K562 (cell line): Measurements from ENCODE around the gene SUMF2. TPM values are rescaled to one million over a fixed set of nuclear protein-coding genes. Genes with fewer than 3 reads are reported as not detected.

ENCODE experiments used
- ATAC-seq: fragments of 200-7000 bp; cut with Tn5 transposase; 3 replicates; pipeline ENCODE4 v1.9.1; 2020; ENCODE audit warnings: moderate library complexity
- BruUV-seq: library from RNA; stranded (reverse); fragments of 400-500 nt; replicated peaks from 2 replicates; lab custom pipeline; 2021; lab: Mats Ljungman, UMichigan
- CTCF ChIA-PET: fragments of 300-600 bp; formaldehyde crosslinking; extraction: SDS; loops from one replicate; lab custom pipeline; 2021; ENCODE audit warnings: low intra/inter-chr PET ratio; lab: Yijun Ruan, JAX
- POLR2A ChIA-PET: fragments of 300-600, 350-650 bp; sonication (Branson Sonifier 250); formaldehyde crosslinking; extraction: SDS; loops from one replicate; lab custom pipeline; 2021; ENCODE audit warnings: antibody characterized with exemption, inconsistent platforms; lab: Yijun Ruan, JAX
- DNase-seq, 4 experiments: peaks; one replicate each; pipeline versions ENCODE4 v3.0.0 to v3.0.0-alpha.2; 2011 to 2018; ENCODE audit warnings: low spot score in 3 of 4, mixed read lengths in 3 of 4; ENCODE audit errors: extremely low read depth in 1 of 4
- FAIRE-seq: peaks from 2 replicates; lab custom pipeline; 2011; peaks lifted over from hg19 to GRCh38; lab: Jason Lieb, UNC
- H2AFZ ChIP-seq: 2 replicates; pipeline ENCODE4 v1.6.0; 2011; ENCODE audit warnings: low read depth, low read length, control low read depth, inconsistent platforms
- H3K27ac ChIP-seq: fragments of 200-600 bp; 3 replicates; pipeline ENCODE4 v1.8.0; 2011; ENCODE audit warnings: low read depth, mild to moderate bottlenecking, control low read depth, inconsistent platforms, low read length, moderate library complexity, mixed read lengths; ENCODE audit errors: extremely low read depth
- H3K27me3 ChIP-seq, 2 experiments: fragments of 300-600 bp in 1 of 2; 2 replicates in 1 of 2; 3 replicates in 1 of 2; pipeline versions ENCODE4 v1.6.0 to v1.8.0; 2011; ENCODE audit warnings: inconsistent platforms in 2 of 2, low read length in 2 of 2, mild to moderate bottlenecking in 1 of 2, mixed read lengths in 1 of 2, moderate library complexity in 1 of 2; ENCODE audit not compliant: control insufficient read depth in 2 of 2, insufficient read depth in 2 of 2
- H3K36me3 ChIP-seq: fragments of 300-600 bp; 3 replicates; pipeline ENCODE4 v1.8.0; 2011; ENCODE audit warnings: mild to moderate bottlenecking, low read length, inconsistent platforms; ENCODE audit not compliant: control insufficient read depth, insufficient read depth
- H3K4me1 ChIP-seq, 2 experiments: fragments of 200-600 bp in 1 of 2; replicated peaks in 1 of 2; 2 replicates in 1 of 2; 3 replicates in 1 of 2; pipeline versions ENCODE4 v1.5.1 to v1.8.0; 2011; ENCODE audit warnings: inconsistent platforms in 2 of 2, low read length in 2 of 2, mild to moderate bottlenecking in 1 of 2, mixed read lengths in 1 of 2, moderate library complexity in 1 of 2; ENCODE audit not compliant: control insufficient read depth in 2 of 2, insufficient read depth in 2 of 2
- H3K4me2 ChIP-seq: 2 replicates; pipeline ENCODE4 v1.6.1; 2011; ENCODE audit warnings: low read length, control low read depth, inconsistent platforms, mixed read lengths; ENCODE audit not compliant: insufficient read depth
- H3K4me3 ChIP-seq: fragments of 200-600 bp; sonication (generic), shearing (Covaris generic); 2 replicates; pipeline ENCODE4 v1.5.1; 2016; ENCODE audit warnings: control low read depth, inconsistent platforms
- H3K79me2 ChIP-seq: fragments of 200-600 bp; 3 replicates; pipeline ENCODE4 v1.8.0; 2011; ENCODE audit warnings: low read length, inconsistent platforms; ENCODE audit not compliant: control insufficient read depth, insufficient read depth
- H3K9ac ChIP-seq, 2 experiments: 2 replicates each; pipeline versions ENCODE4 v1.6.0 to v1.6.1; 2011; ENCODE audit warnings: low read depth in 2 of 2, low read length in 2 of 2, control low read depth in 1 of 2, inconsistent platforms in 1 of 2, mild to moderate bottlenecking in 1 of 2, mixed read lengths in 1 of 2; ENCODE audit not compliant: insufficient read depth in 1 of 2
- H3K9me1 ChIP-seq: one replicate; pipeline ENCODE4 v1.6.0; 2011; ENCODE audit warnings: inconsistent platforms, mild to moderate bottlenecking, low read length, moderate library complexity; ENCODE audit not compliant: control insufficient read depth, insufficient read depth
- H3K9me3 ChIP-seq: replicated peaks from 2 replicates; pipeline ENCODE4 v1.5.1; 2011; ENCODE audit warnings: low read depth, low read length, inconsistent platforms; ENCODE audit not compliant: control insufficient read depth, insufficient read depth
- H4K20me1 ChIP-seq: replicated peaks from 2 replicates; pipeline ENCODE4 v1.6.1; 2011; ENCODE audit warnings: low read length, inconsistent platforms, mixed read lengths; ENCODE audit not compliant: control insufficient read depth, insufficient read depth
- FIP1L1 ChIP-seq: fragments of 200-400 bp; formaldehyde crosslinking; IDR thresholded peaks from 2 replicates; pipeline ENCODE4 v1.6.1; 2018; ENCODE audit warnings: mild to moderate bottlenecking, low read depth, low read length; ENCODE audit not compliant: poor library complexity, severe bottlenecking
- FOXA3 ChIP-seq, 2 experiments: fragments of 450-650 bp in 1 of 2; sonication (generic) in 1 of 2; formaldehyde crosslinking; IDR thresholded peaks in 1 of 2; conservative IDR thresholded peaks in 1 of 2; 2 replicates each; pipeline versions ENCODE4 v1.4.0 to v1.8.0; 2020 to 2022; ENCODE audit warnings: mild to moderate bottlenecking in 2 of 2, missing genetic modification reagents in 1 of 2
- GTF2F1 ChIP-seq: IDR thresholded peaks from 2 replicates; pipeline ENCODE4 v1.6.1; 2011; ENCODE audit warnings: low read depth, low read length, improper control_type of control experiment
- IFI16 ChIP-seq: fragments of 250-450 bp; sonication (Bioruptor Pico); IDR thresholded peaks from 2 replicates; pipeline ENCODE4 v2.1.2; 2022; ENCODE audit warnings: mild to moderate bottlenecking, inconsistent platforms
- MCM7 ChIP-seq, 2 experiments: fragments of 450-650 bp; IDR thresholded peaks; 2 replicates each; pipeline ENCODE4 v1.6.1; 2016 to 2018
- MED1 ChIP-seq: sonication (generic); formaldehyde crosslinking; IDR thresholded peaks from 2 replicates; pipeline ENCODE4 v1.8.1; 2023; ENCODE audit warnings: missing genetic modification reagents, borderline replicate concordance
- NEUROD1 ChIP-seq: fragments of 150-350 bp; IDR thresholded peaks from 2 replicates; pipeline ENCODE4 v1.6.1; 2014; ENCODE audit warnings: borderline replicate concordance, low read length, low read depth; ENCODE audit not compliant: partially characterized antibody
- PTTG1 ChIP-seq: fragments of 450-650 bp; IDR thresholded peaks from 2 replicates; pipeline ENCODE4 v1.6.1; 2016; ENCODE audit warnings: low read depth, mild to moderate bottlenecking, missing genetic modification characterization, missing compliant biosample characterization
- RBFOX2 ChIP-seq: fragments of 200-400 bp; formaldehyde crosslinking; IDR thresholded peaks from 2 replicates; pipeline ENCODE4 v1.6.1; 2017; ENCODE audit warnings: low read depth, mild to moderate bottlenecking, low read length, moderate library complexity
- SOX6 ChIP-seq: fragments of 450-650 bp; IDR thresholded peaks from 2 replicates; pipeline ENCODE4 v1.6.1; 2014; ENCODE audit warnings: mild to moderate bottlenecking
- TEAD4 ChIP-seq, 2 experiments: sonication (generic) in 1 of 2; formaldehyde crosslinking in 1 of 2; IDR thresholded peaks; 2 replicates each; pipeline versions ENCODE4 v1.6.1 to v1.8.0; 2012 to 2022; ENCODE audit warnings: borderline replicate concordance in 1 of 2, inconsistent platforms in 1 of 2, low read length in 1 of 2, mild to moderate bottlenecking in 1 of 2, missing genetic modification reagents in 1 of 2
- U2AF1 ChIP-seq: fragments of 200-400 bp; formaldehyde crosslinking; optimal IDR thresholded peaks from 2 replicates; pipeline ENCODE3; 2017; ENCODE audit warnings: mild to moderate bottlenecking, low read depth, low read length, moderate library complexity
- YBX1 ChIP-seq: fragments of 450-650 bp; IDR thresholded peaks from 2 replicates; pipeline ENCODE4 v1.7.1; 2016; ENCODE audit warnings: mild to moderate bottlenecking
- ZEB2 ChIP-seq: fragments of 450-650 bp; IDR thresholded peaks from 2 replicates; pipeline ENCODE4 v1.6.1; 2016
- ZNF384 ChIP-seq: IDR thresholded peaks from 2 replicates; pipeline ENCODE4 v1.6.1; 2012; ENCODE audit warnings: low read depth, low read length, improper control_type of control experiment
- ZNF76 ChIP-seq: fragments of 250-450 bp; sonication (Bioruptor Pico); IDR thresholded peaks from 2 replicates; pipeline ENCODE4 v1.4.0; 2020; ENCODE audit warnings: mild to moderate bottlenecking, moderate library complexity, borderline replicate concordance
- WGBS: fragments of 100-300 bp; shearing (Covaris generic); methylation state at CpG from one replicate; pipeline ENCODE4 v1.1.6; 2016; ENCODE audit warnings: low coverage, mixed read lengths; ENCODE audit not compliant: insufficient coverage; ENCODE audit errors: missing lambda C conversion rate; 5-methylcytosine and 5-hydroxymethylcytosine counted together
- in situ Hi-C: fragments of 300-500 bp; cut with MboI; formaldehyde crosslinking; loops from 4 replicates; pipeline ENCODE4 v1.15.0; 2018; ENCODE audit warnings: inconsistent platforms, mixed read lengths
- intact Hi-C: fragments of 100-400 bp; cut with micrococcal nuclease; formaldehyde crosslinking; loops from 2 replicates; pipeline ENCODE4 v1.14.2; 2022
- polyA plus RNA-seq, 8 experiments: library from polyadenylated mRNA; depleted of rRNA in 4 of 8; stranded (reverse) in 5 of 8; unstranded in 3 of 8; fragments of >200 nt; fragmentation: Nextera tagmentation in 2 of 8; fragmentation: Illumina TruSeq in 1 of 8; extraction: Ambion mirVana in 2 of 8; extraction: Trizol in 1 of 8; gene quantifications; 2 replicates each; pipeline versions ENCODE4 v1.2.1 to v1.2.3, GENCODE V29; 2011 to 2014; ENCODE audit warnings: inconsistent platforms in 1 of 8, missing spikeins in 1 of 8
- total RNA-seq, 7 experiments: library from RNA; depleted of rRNA in 6 of 7; stranded (reverse); fragments of >200 nt in 6 of 7; fragmentation: Illumina TruSeq in 2 of 7; extraction: Trizol in 2 of 7; gene quantifications; 2 replicates each; pipeline versions ENCODE4 v1.2.1 to v1.2.3, GENCODE V29; 2011 to 2021; ENCODE audit warnings: low replicate concordance in 1 of 7
- TF ChIP-seq, protein P1 (sequence below): fragments of 450-650 bp; IDR thresholded peaks from 2 replicates; pipeline ENCODE4 v1.6.1; 2014; ENCODE audit warnings: low read depth, mild to moderate bottlenecking, moderate library complexity, borderline replicate concordance
- TF ChIP-seq, protein P2 (sequence below): fragments of 250-450 bp; sonication (Bioruptor Pico); IDR thresholded peaks from 2 replicates; pipeline ENCODE4 v1.8.0; 2022; ENCODE audit warnings: moderate library complexity, mild to moderate bottlenecking, inconsistent platforms
- TF ChIP-seq, protein P3 (sequence below): sonication (generic); formaldehyde crosslinking; IDR thresholded peaks from 2 replicates; pipeline ENCODE4 v1.8.1; 2023; ENCODE audit warnings: mild to moderate bottlenecking, missing genetic modification reagents

Gene SUMF2
- total and polyA plus RNA-seq, 9 of the 15 experiments (the other 6 are each of a cell fraction or from before 2014, with no cell fraction given), result 39.0 to 113 (median 67.7) TPM

DNA sequence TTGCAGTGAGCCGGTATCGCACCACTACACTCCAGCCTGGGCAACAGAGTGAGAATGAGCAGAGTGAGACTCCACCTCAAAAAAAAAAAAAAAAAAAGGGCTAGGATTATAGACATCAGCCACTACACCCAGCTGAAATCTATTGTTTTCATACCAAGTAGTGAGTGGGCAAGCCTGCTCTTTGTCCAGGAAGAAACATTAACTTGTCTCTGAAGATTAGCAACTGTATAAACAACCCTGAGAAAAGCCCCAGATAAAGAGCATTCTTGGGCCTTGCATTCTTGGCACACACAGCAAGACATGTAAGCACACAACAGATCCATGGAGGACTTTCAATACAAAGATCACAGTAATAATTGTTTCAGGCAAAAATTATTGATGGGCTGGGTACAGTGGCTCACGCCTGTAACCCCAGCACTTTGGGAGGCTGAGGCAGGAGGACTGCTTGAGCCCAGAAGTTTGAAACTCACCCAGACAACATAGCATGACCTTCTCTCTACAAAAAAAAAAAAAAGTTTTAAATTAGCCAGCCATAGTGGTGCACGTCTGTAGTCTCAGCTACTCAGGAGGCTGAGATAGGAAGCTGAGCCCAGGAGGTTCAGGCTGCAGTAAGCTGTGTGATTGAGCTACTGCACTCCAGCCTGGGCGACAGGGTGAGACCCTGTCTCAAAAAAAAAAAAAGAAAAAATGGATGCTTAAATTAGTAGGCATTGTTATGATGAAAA, 17.2 kb upstream of the SUMF2 start:
- Histone ChIP-seq H4K20me1 (no peaks in the 10 kb centered on the region), H3K9me3 (no peaks in the 10 kb centered on the region), H3K4me3 (no peak overlapping the region), H3K4me1 (peaks cover 12 to 18% of the 10 kb centered on the region in 2 experiments; a peak in 4 of 5 replicates), H3K9ac (peak overlapping the region in 1 of 2 experiments; percentile 28; a peak in 1 of 4 replicates), H3K27ac (peak overlapping the region; percentile 49; the same call in 2 of the 3 replicates), H3K36me3 (peaks cover 6% of the 10 kb centered on the region; the same call in 1 of the 3 replicates), H3K27me3 (no peaks in the 10 kb centered on the region), H2AFZ (no peak overlapping the region), H3K79me2 (peaks cover 31% of the 10 kb centered on the region), H3K9me1 (no peaks in the 10 kb centered on the region), H3K4me2 (no peak overlapping the region)
- ChIA-PET POLR2A (interaction anchor here (1.5 kb wide), 1 partner anchor 16 kb away, joined by 3 read pairs; no protein-coding TSS in a partner anchor), CTCF (no interaction called here)
- FAIRE-seq (no peak), ATAC-seq (no peak), DNase-seq (no peak)
- BruUV-seq, result no TSS peak
- intact Hi-C loops (no loop called here), in situ Hi-C loops (no loop called here)
- 44% methylated on average over 4 of the region's 5 CpGs for WGBS
- no peak for TF ChIP-seq YBX1
- TF ChIP-seq FOXA3 (CRISPR knock-in tag; conservative IDR thresholded peaks at IDR 0.05 in 1 of 2, IDR thresholded peaks at IDR 0.05 in 1 of 2), result 0 out of 4 replicates have a peak, but pooled peaks of 1 of the 2 experiments have one; percentile 36
- TF ChIP-seq IFI16 (CRISPR knock-in tag), result no peak
- TF ChIP-seq U2AF1, result no peak
- no peak for TF ChIP-seq ZEB2
- no peak for TF ChIP-seq ZNF76 (CRISPR knock-in tag)
- no peak for TF ChIP-seq TEAD4 (IDR thresholded peaks at IDR 0.05; ENCODE audit: low read length)
- no peak for TF ChIP-seq TEAD4 (CRISPR knock-in tag; IDR thresholded peaks at IDR 0.05; ENCODE audit: borderline replicate concordance)
- TF ChIP-seq PTTG1 (tag), result no peak
- TF ChIP-seq SOX6, result peak; percentile 55; the same call in 1 of the 2 replicates
- no peak for TF ChIP-seq MED1 (CRISPR knock-in tag)
- TF ChIP-seq RBFOX2, result no peak
- TF ChIP-seq FIP1L1, result no peak
- TF ChIP-seq, protein P1, sequence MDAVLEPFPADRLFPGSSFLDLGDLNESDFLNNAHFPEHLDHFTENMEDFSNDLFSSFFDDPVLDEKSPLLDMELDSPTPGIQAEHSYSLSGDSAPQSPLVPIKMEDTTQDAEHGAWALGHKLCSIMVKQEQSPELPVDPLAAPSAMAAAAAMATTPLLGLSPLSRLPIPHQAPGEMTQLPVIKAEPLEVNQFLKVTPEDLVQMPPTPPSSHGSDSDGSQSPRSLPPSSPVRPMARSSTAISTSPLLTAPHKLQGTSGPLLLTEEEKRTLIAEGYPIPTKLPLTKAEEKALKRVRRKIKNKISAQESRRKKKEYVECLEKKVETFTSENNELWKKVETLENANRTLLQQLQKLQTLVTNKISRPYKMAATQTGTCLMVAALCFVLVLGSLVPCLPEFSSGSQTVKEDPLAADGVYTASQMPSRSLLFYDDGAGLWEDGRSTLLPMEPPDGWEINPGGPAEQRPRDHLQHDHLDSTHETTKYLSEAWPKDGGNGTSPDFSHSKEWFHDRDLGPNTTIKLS, result no peak
- no peak for TF ChIP-seq GTF2F1
- no peak for TF ChIP-seq MCM7 (IDR thresholded peaks at IDR 0.05)
- 0 out of 2 replicates have a peak, but pooled peaks have one; percentile 9 for TF ChIP-seq ZNF384
- TF ChIP-seq, protein P2, sequence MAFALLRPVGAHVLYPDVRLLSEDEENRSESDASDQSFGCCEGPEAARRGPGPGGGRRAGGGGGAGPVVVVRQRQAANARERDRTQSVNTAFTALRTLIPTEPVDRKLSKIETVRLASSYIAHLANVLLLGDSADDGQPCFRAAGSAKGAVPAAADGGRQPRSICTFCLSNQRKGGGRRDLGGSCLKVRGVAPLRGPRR (CRISPR knock-in tag), result no peak
- TF ChIP-seq, protein P3, sequence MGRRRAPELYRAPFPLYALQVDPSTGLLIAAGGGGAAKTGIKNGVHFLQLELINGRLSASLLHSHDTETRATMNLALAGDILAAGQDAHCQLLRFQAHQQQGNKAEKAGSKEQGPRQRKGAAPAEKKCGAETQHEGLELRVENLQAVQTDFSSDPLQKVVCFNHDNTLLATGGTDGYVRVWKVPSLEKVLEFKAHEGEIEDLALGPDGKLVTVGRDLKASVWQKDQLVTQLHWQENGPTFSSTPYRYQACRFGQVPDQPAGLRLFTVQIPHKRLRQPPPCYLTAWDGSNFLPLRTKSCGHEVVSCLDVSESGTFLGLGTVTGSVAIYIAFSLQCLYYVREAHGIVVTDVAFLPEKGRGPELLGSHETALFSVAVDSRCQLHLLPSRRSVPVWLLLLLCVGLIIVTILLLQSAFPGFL (CRISPR knock-in tag), result no peak
- no peak for TF ChIP-seq NEUROD1
